Gastroesophageal sphincter (tissue), 3 donors: ENCODE measurements around the gene SV2C.

Source experiments
- CTCF ChIP-seq, 4 experiments: fragments of 200-600 bp in 2 of 4; fragments of 450-650 bp in 2 of 4; sonication (generic) in 1 of 4; IDR thresholded peaks; one replicate each; pipeline ENCODE4 v1.5.1; 2017 to 2019; ENCODE audit warnings: antibody characterized with exemption in 4 of 4, mild to moderate bottlenecking in 2 of 4, moderate library complexity in 2 of 4
- POLR2A ChIP-seq, 2 donors: fragments of 450-650 bp; IDR thresholded peaks; one replicate each; pipeline ENCODE4 v1.6.1; 2017; ENCODE audit warnings: antibody characterized with exemption in 2 of 2, mild to moderate bottlenecking in 2 of 2, moderate library complexity in 1 of 2
- POLR2AphosphoS5 ChIP-seq: sonication (generic); formaldehyde crosslinking; IDR thresholded peaks from one replicate; pipeline ENCODE4 v1.6.1; 2017; ENCODE audit warnings: antibody characterized with exemption

- TF ChIP-seq CTCF (IDR thresholded peaks at IDR 0.05) (no peak), POLR2A (IDR thresholded peaks at IDR 0.05) (no peak), POLR2AphosphoS5 (no peak)
These were observed 215.7 kb downstream of the SV2C start for GRCh38 chr5:76298852-76299251.
